Right lobe of liver (tissue), 6 donors: ENCODE measurements around the gene FNDC3B. TPM values are rescaled to one million over a fixed set of nuclear protein-coding genes. Genes with fewer than 3 reads are reported as not detected.

Source experiments
- ATAC-seq, 4 donors: fragments of 200-7000 bp; cut with Tn5 transposase; one replicate each; pipeline ENCODE4 v1.9.1; 2020; ENCODE audit warnings: mild to moderate bottlenecking in 4 of 4, moderate library complexity in 4 of 4
- DNase-seq, 3 donors: peaks; one replicate each; pipeline ENCODE4 v3.0.0-alpha.2; 2020
- H3K27ac ChIP-seq, 3 donors: fragments of 200-600 bp; one replicate each; pipeline ENCODE4 v1.8.0; 2022
- H3K27me3 ChIP-seq, 2 donors: fragments of 200-600 bp; one replicate each; pipeline ENCODE4 v1.8.0; 2022
- H3K36me3 ChIP-seq, 4 donors: fragments of 200-600 bp; sonication (generic) in 1 of 4; one replicate each; pipeline versions ENCODE4 v1.5.1 to v1.8.0; 2017 to 2022; ENCODE audit warnings: control low read depth in 1 of 4
- H3K4me1 ChIP-seq, 4 donors: fragments of 200-600 bp; sonication (generic) in 1 of 4; one replicate each; pipeline versions ENCODE4 v1.5.1 to v1.8.0; 2017 to 2022; ENCODE audit warnings: control low read depth in 1 of 4
- H3K4me3 ChIP-seq, 3 donors: fragments of 200-600 bp; one replicate each; pipeline ENCODE4 v1.8.0; 2022
- H3K9me3 ChIP-seq, 4 donors: fragments of 200-600 bp; sonication (generic) in 1 of 4; one replicate each; pipeline versions ENCODE4 v1.5.1 to v1.8.0; 2017 to 2022; ENCODE audit warnings: control low read depth in 1 of 4
- CTCF ChIP-seq, 4 donors: fragments of 200-600 bp in 3 of 4; fragments of 450-650 bp in 1 of 4; IDR thresholded peaks; one replicate each; pipeline versions ENCODE4 v1.5.1 to v1.8.0; 2016 to 2022; ENCODE audit warnings: antibody characterized with exemption in 4 of 4, mild to moderate bottlenecking in 2 of 4
- POLR2A ChIP-seq: fragments of 450-650 bp; IDR thresholded peaks from one replicate; pipeline ENCODE4 v1.6.1; 2017; ENCODE audit warnings: antibody characterized with exemption, mild to moderate bottlenecking
- WGBS: methylation state at CpG from one replicate; pipeline ENCODE4 v1.1.6; 2018; ENCODE audit warnings: low coverage, low lambda C conversion rate; ENCODE audit not compliant: insufficient coverage; ENCODE audit errors: missing lambda C conversion rate; 5-methylcytosine and 5-hydroxymethylcytosine counted together
- intact Hi-C, 2 donors: fragments of 100-400 bp; cut with DNase I; formaldehyde crosslinking; loops; one replicate each; pipeline versions ENCODE4 v1.11.2 to v1.14.1; 2022
- total RNA-seq, 6 experiments: library from RNA; depleted of rRNA in 2 of 6; stranded (reverse); fragments of >200 nt in 2 of 6; fragmentation: NEBNext Ultra II Directional in 3 of 6; extraction: Animal tissue kit (Norgen Biotek cat#: 25700) in 3 of 6; gene quantifications; one replicate each; pipeline versions ENCODE4 v1.1.0 to v1.2.4, GENCODE V29; 2016 to 2023
- donor health status: DM: no; HTN: yes; CAD: no.
- donor health status: DM: no; HTN: no; CAD: no.
- donor health status: DM: no; HTN: no; CAD: no.
- donor health status: DM: no; HTN: yes; CAD: no.
- donor health status: DM: no; HTN: yes; CAD: no.

Gene FNDC3B
- total RNA-seq, 6 experiments from 2014 or later, result 40.2 to 184 (median 63.5) TPM

- Histone ChIP-seq H3K36me3 (peaks cover 0 to 13% (median 2%) of the 10 kb centered on the region in 4 donors), H3K4me3 (no peak overlapping the region), H3K4me1 (peaks cover 0 to 10% (median 0%) of the 10 kb centered on the region in 4 donors), H3K9me3 (no peaks in the 10 kb centered on the region), H3K27me3 (no peaks in the 10 kb centered on the region), H3K27ac (peak overlapping the region in 1 of 3 donors; percentile 56)
- DNase-seq (no peak), ATAC-seq (peak; percentile 50 to 88 (median 68))
- no peak for TF ChIP-seq POLR2A
- no peak for TF ChIP-seq CTCF (IDR thresholded peaks at IDR 0.05)
- WGBS, result 17% methylated on average over 7 of the region's 7 CpGs
- intact Hi-C loops, result no loop called here
Observed at GRCh38 chr3:172119266-172119969, 80.0 kb downstream of the FNDC3B start.

- Histone ChIP-seq H3K27ac (no peak overlapping the region), H3K9me3 (no peaks in the 10 kb centered on the region), H3K27me3 (no peaks in the 10 kb centered on the region), H3K4me3 (no peak overlapping the region), H3K36me3 (peaks cover 0 to 8% (median 1%) of the 10 kb centered on the region in 4 donors), H3K4me1 (peaks cover 0 to 20% (median 3%) of the 10 kb centered on the region in 4 donors)
- DNase-seq (no peak), ATAC-seq (no peak)
- intact Hi-C loops, result no loop called here
- TF ChIP-seq CTCF (IDR thresholded peaks at IDR 0.05) (no peak), POLR2A (no peak)
- WGBS, result 91% methylated on average over 4 of the region's 6 CpGs
Observed at GRCh38 chr3:172120912-172121311, 81.5 kb downstream of the FNDC3B start.

GRCh38 chr3:172121981-172122380 lies 82.6 kb downstream of the FNDC3B start:
- TF ChIP-seq CTCF (IDR thresholded peaks at IDR 0.05), result no peak
- TF ChIP-seq POLR2A, result no peak
- no peak for DNase-seq
- no peak overlapping the region for H3K4me3 ChIP-seq
- no peaks in the 10 kb centered on the region for H3K9me3 ChIP-seq
- H3K27ac ChIP-seq, result no peak overlapping the region
- peaks cover 0 to 3% (median 0%) of the 10 kb centered on the region in 4 donors for H3K36me3 ChIP-seq
- no peaks in the 10 kb centered on the region for H3K27me3 ChIP-seq
- intact Hi-C loops, result no loop called here
- ATAC-seq, result no peak
- 84% methylated on average over 6 of the region's 6 CpGs for WGBS
- peaks cover 0 to 23% (median 3%) of the 10 kb centered on the region in 4 donors for H3K4me1 ChIP-seq

- Histone ChIP-seq H3K36me3 (peaks cover 0 to 3% (median 0%) of the 10 kb centered on the region in 4 donors), H3K27me3 (no peaks in the 10 kb centered on the region), H3K9me3 (no peaks in the 10 kb centered on the region), H3K4me3 (no peak overlapping the region), H3K27ac (peak overlapping the region in 2 of 3 donors; percentile 14 to 16), H3K4me1 (peaks cover 0 to 42% (median 14%) of the 10 kb centered on the region in 4 donors)
- DNase-seq (no peak), ATAC-seq (no peak)
- intact Hi-C loops, result no loop called here
- 94% methylated on average over 5 of the region's 5 CpGs for WGBS
- TF ChIP-seq CTCF (IDR thresholded peaks at IDR 0.05), result no peak
- no peak for TF ChIP-seq POLR2A
Observed at GRCh38 chr3:172124271-172124670, 84.9 kb downstream of the FNDC3B start.
